Measurements from ENCODE around the gene PHF19. TPM values are rescaled to one million over a fixed set of nuclear protein-coding genes. Genes with fewer than 3 reads are reported as not detected.

PHF19 gene
- total and polyA plus RNA-seq, 2 donors (not counting 3 experiments of a cell fraction or from before 2014, with no cell fraction given), result 102 to 153 TPM

- DNase-seq (ENCODE audit: low read depth, low spot score), result no peak
- Histone ChIP-seq H3K79me2 (ENCODE audit: control insufficient read depth, insufficient read depth, low read length) (no peaks in the 10 kb centered on the region), H4K20me1 (replicated peaks; ENCODE audit: control insufficient read depth, extremely low read depth, insufficient read depth, low read length) (no peaks in the 10 kb centered on the region), H2AFZ (ENCODE audit: low read depth, low read length) (no peak overlapping the region), H3K4me2 (ENCODE audit: insufficient read depth, low read length) (no peak overlapping the region), H3K27ac (ENCODE audit: insufficient read depth, low read depth, low read length) (no peak overlapping the region), H3K27me3 (ENCODE audit: control insufficient read depth in 2 of 2, insufficient read depth in 2 of 2, low read length in 2 of 2) (no peaks in the 10 kb centered on the region), H3K9me3 (replicated peaks; ENCODE audit: control insufficient read depth, insufficient read depth, low read length) (no peaks in the 10 kb centered on the region), H3K9ac (replicated peaks; ENCODE audit: extremely low read depth, insufficient read depth, low read length) (no peak overlapping the region), H3K9me1 (replicated peaks; ENCODE audit: control insufficient read depth, extremely low read depth, insufficient read depth, low read length) (no peaks in the 10 kb centered on the region), H3K4me1 (ENCODE audit: control insufficient read depth, extremely low read depth, insufficient read depth, low read length) (peaks cover 23% of the 10 kb centered on the region), H3K36me3 (ENCODE audit: control insufficient read depth in 2 of 2, extremely low read depth in 1 of 2, insufficient read depth in 2 of 2, low read length in 2 of 2) (no peaks in the 10 kb centered on the region), H3K4me3 (replicated peaks in 1 of 3; ENCODE audit: insufficient read depth in 1 of 3, low read depth in 1 of 3, low read length in 3 of 3) (no peak overlapping the region)
- no peak for FAIRE-seq
- no TSS peak for BruUV-seq (replicated peaks)
- ChIA-PET CTCF (interaction anchor here (1.1 to 3.1 kb wide), 4 partner anchors 13 to 92 kb away, joined by 3 to 9 read pairs (median 8); partner anchors contain the start of gene PHF19), POLR2A (interaction anchor here (0.6 kb wide), 2 partner anchors 175 to 405 kb away, joined by 4 to 6 read pairs; no protein-coding TSS in a partner anchor)
- intact Hi-C loops (cut with micrococcal nuclease), result no loop called here
- dilution Hi-C loops (cut with MboI; ENCODE audit: extremely low pct_ligation_motif_present, low sequenced_read_pairs), result no loop called here
- TF ChIP-seq FOS (IDR thresholded peaks at IDR 0.05; ENCODE audit: borderline replicate concordance, insufficient read depth, low read length) (no peak), MAX (IDR thresholded peaks at IDR 0.05; ENCODE audit: insufficient read depth, insufficient read length) (no peak), MYC (IDR thresholded peaks at IDR 0.05; ENCODE audit: low read depth, low read length) (no peak), POLR2AphosphoS5 (IDR thresholded peaks at IDR 0.05; ENCODE audit: insufficient read depth, low read depth, low read length) (no peak), POLR2A (IDR thresholded peaks at IDR 0.05; ENCODE audit: low read depth, low read length) (no peak), GATA2 (IDR thresholded peaks at IDR 0.05; ENCODE audit: insufficient read depth, insufficient read length, low read depth, low read length) (no peak), JUN (IDR thresholded peaks at IDR 0.05; ENCODE audit: borderline replicate concordance, insufficient read depth, insufficient read length, low read depth) (no peak), EZH2 (IDR thresholded peaks at IDR 0.05; ENCODE audit: borderline replicate concordance, low read depth, low read length, severe bottlenecking) (no peak)
- TF ChIP-seq, protein P1, sequence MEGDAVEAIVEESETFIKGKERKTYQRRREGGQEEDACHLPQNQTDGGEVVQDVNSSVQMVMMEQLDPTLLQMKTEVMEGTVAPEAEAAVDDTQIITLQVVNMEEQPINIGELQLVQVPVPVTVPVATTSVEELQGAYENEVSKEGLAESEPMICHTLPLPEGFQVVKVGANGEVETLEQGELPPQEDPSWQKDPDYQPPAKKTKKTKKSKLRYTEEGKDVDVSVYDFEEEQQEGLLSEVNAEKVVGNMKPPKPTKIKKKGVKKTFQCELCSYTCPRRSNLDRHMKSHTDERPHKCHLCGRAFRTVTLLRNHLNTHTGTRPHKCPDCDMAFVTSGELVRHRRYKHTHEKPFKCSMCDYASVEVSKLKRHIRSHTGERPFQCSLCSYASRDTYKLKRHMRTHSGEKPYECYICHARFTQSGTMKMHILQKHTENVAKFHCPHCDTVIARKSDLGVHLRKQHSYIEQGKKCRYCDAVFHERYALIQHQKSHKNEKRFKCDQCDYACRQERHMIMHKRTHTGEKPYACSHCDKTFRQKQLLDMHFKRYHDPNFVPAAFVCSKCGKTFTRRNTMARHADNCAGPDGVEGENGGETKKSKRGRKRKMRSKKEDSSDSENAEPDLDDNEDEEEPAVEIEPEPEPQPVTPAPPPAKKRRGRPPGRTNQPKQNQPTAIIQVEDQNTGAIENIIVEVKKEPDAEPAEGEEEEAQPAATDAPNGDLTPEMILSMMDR (IDR thresholded peaks at IDR 0.05; ENCODE audit: extremely low read depth in 1 of 2, insufficient read depth in 1 of 2, low read depth in 1 of 2, low read length in 2 of 2), result no peak
These were observed 12.8 kb upstream of the PHF19 start for GRCh38 chr9:120889606-120890271.
